ENCODE data around the gene FNDC3A. TPM values are rescaled to one million over a fixed set of nuclear protein-coding genes. Genes with fewer than 3 reads are reported as not detected.

FNDC3A gene
- total and polyA plus RNA-seq, 9 donors: 26.4 to 46.0 (median 37.9) TPM

DNA sequence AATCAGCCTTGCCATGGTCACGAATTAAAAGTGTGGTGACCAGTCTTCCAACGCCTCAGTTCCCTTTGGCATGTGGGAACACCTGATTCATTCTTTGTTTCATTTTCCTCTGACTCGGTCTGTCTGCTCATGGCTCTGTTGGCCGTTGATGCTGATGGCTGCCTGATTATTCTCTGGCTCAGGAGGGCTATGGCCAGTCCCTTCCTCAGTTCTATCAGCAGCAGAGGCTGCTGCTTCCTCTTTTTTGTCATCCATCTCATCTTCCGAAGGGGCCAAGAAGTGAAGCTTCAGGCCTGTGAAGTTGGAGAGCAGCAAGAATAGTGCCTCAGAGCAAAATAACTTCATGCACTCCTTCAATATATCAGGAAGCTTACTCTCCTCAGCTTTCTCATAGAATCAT is 235.0 kb downstream of the FNDC3A start:
- WGBS (ENCODE audit: insufficient coverage): 91% methylated on average over 4 of the region's 5 CpGs
- Histone ChIP-seq H3K4me3 (ENCODE audit: low read length) (no peak overlapping the region), H3K36me3 (ENCODE audit: control insufficient read depth, insufficient read depth, low read length) (peaks cover 12% of the 10 kb centered on the region), H3K9me3 (replicated peaks; ENCODE audit: control insufficient read depth, low read depth, low read length) (no peaks in the 10 kb centered on the region), H3K27me3 (ENCODE audit: control insufficient read depth, insufficient read depth, low read length) (peaks cover 2% of the 10 kb centered on the region), H3K4me1 (ENCODE audit: control insufficient read depth, insufficient read depth, low read length) (no peaks in the 10 kb centered on the region), H3K27ac (ENCODE audit: low read length) (no peak overlapping the region)
- DNase-seq: no peak

DNA sequence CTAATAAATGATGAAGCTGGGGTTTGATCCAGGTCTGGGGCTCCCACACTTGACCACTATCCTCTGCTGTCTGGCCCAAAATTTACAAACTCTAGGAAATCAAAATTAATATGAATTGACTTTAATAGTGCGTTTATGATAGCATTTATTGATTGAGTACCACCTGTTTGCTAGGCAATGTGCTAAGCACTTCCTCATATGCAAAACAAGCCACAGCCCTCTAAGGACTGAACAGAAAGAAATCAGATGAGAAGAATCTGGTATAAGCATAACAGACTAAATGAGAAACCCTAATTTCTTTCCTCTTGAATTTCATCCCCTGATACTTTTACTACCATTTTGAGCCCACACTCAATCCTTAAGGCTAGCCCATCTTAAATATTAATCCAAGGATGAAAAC is 237.8 kb downstream of the FNDC3A start:
- no peaks in the 10 kb centered on the region for H3K36me3 ChIP-seq (ENCODE audit: control insufficient read depth, insufficient read depth, low read length)
- WGBS (ENCODE audit: insufficient coverage): no CpG with 5 or more reads among the region's 1 CpG
- peaks cover 3% of the 10 kb centered on the region for H3K4me1 ChIP-seq (ENCODE audit: control insufficient read depth, insufficient read depth, low read length)
- H3K9me3 ChIP-seq (replicated peaks; ENCODE audit: control insufficient read depth, low read depth, low read length): no peaks in the 10 kb centered on the region
- H3K27ac ChIP-seq (ENCODE audit: low read length): no peak overlapping the region
- peaks cover 24% of the 10 kb centered on the region for H3K27me3 ChIP-seq (ENCODE audit: control insufficient read depth, insufficient read depth, low read length)
- DNase-seq: no peak
- H3K4me3 ChIP-seq (ENCODE audit: low read length): no peak overlapping the region

DNA sequence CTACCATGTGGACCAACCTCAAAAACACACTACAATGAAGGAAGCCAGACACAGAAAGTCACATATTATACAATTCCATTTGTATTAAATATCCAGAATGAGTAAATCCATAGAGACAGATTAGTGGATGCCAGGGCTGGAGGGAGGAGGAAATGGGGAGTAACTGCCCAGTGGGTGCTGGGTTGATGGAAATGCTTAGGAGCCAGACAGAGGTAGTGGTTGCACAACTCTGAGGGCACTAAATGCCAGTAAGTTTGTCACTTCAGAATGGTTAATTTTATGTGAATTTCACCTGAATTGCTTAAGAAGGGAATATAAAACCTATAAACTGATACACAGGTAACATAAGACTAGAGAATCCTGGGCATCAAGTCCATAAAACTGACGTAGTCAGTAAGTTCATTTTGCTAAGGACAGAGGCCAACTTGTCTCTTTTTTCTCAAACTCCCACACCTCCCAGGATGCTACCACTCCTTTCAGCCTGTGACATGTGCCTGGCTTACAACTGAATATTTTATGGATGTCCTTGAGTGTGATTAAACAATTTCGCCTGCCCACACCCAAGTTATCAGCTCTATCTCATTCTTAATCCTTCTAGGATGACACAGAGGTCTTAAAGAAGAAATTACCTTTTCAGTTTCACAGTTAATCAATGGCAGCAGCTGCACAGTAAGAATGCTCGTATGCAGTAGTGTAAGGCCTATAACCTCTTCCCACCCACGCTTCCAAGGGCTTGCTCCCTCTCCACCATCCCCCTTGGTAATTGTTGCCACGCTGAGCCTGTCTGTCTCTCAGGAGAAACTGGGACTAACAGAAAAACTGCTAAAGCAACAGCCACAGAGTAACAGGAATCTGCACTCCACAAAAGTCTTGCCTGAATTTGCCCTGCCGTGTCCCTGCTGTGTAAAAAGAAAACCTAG is 238.5 kb downstream of the FNDC3A start:
- no peak overlapping the region for H3K27ac ChIP-seq (ENCODE audit: low read length)
- 49% methylated on average over 5 of the region's 6 CpGs for WGBS (ENCODE audit: insufficient coverage)

DNA sequence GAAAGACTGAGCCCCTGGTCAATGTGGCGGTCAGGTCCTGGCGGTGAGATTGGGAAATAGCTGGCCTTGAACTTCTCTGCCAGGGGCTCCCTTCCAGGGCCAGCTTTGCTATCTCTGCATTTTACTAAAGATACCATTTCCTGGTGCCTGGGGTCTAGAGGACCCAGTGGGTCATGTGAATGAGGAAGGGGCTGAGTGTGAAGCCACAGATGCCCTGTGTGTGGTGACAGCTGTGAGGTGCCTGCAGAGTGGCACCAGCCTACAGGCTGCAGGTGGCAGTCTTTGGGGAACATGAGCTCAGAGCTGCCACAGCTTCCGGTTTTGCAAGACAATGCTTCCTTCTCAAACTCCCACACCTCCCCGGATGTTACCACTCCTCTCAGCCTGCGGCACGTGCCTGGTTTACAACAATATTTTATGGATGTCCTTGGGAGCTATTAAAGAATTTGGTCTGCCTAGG is 239.2 kb downstream of the FNDC3A start:
- WGBS (ENCODE audit: insufficient coverage): no CpG with 5 or more reads among the region's 6 CpGs
- peak; percentile 37 for DNase-seq
- H3K4me3 ChIP-seq (ENCODE audit: low read length): no peak overlapping the region
- H3K4me1 ChIP-seq (ENCODE audit: control insufficient read depth, insufficient read depth, low read length): peaks cover 7% of the 10 kb centered on the region
- H3K9me3 ChIP-seq (replicated peaks; ENCODE audit: control insufficient read depth, low read depth, low read length): no peaks in the 10 kb centered on the region
- no peak overlapping the region for H3K27ac ChIP-seq (ENCODE audit: low read length)
- H3K27me3 ChIP-seq (ENCODE audit: control insufficient read depth, insufficient read depth, low read length): peaks cover 38% of the 10 kb centered on the region
- H3K36me3 ChIP-seq (ENCODE audit: control insufficient read depth, insufficient read depth, low read length): no peaks in the 10 kb centered on the region

More for the DNA sequence above, 238.5 kb downstream of the FNDC3A start:
- DNase-seq: no peak
- H3K9me3 ChIP-seq (replicated peaks; ENCODE audit: control insufficient read depth, low read depth, low read length): no peaks in the 10 kb centered on the region
- H3K36me3 ChIP-seq (ENCODE audit: control insufficient read depth, insufficient read depth, low read length): no peaks in the 10 kb centered on the region
- peaks cover 31% of the 10 kb centered on the region for H3K27me3 ChIP-seq (ENCODE audit: control insufficient read depth, insufficient read depth, low read length)
- H3K4me3 ChIP-seq (ENCODE audit: low read length): no peak overlapping the region
- H3K4me1 ChIP-seq (ENCODE audit: control insufficient read depth, insufficient read depth, low read length): peaks cover 7% of the 10 kb centered on the region

GRCh38 chr13:49216334-49216733 is 240.6 kb downstream of the FNDC3A start:
- H3K4me1 ChIP-seq (ENCODE audit: control insufficient read depth, insufficient read depth, low read length): peaks cover 15% of the 10 kb centered on the region
- H3K36me3 ChIP-seq (ENCODE audit: control insufficient read depth, insufficient read depth, low read length): no peaks in the 10 kb centered on the region
- no peak overlapping the region for H3K4me3 ChIP-seq (ENCODE audit: low read length)
- WGBS (ENCODE audit: insufficient coverage): no CpG with 5 or more reads among the region's 6 CpGs
- no peak overlapping the region for H3K27ac ChIP-seq (ENCODE audit: low read length)
- no peaks in the 10 kb centered on the region for H3K9me3 ChIP-seq (replicated peaks; ENCODE audit: control insufficient read depth, low read depth, low read length)
- no peak for DNase-seq
- H3K27me3 ChIP-seq (ENCODE audit: control insufficient read depth, insufficient read depth, low read length): peaks cover 49% of the 10 kb centered on the region

GRCh38 chr13:49217962-49218492 is 242.3 kb downstream of the FNDC3A start:
- WGBS (ENCODE audit: insufficient coverage): 12% methylated on average over 17 of the region's 17 CpGs

GRCh38 chr13:49218493-49219051 is 242.9 kb downstream of the FNDC3A start:
- no peak overlapping the region for H3K27ac ChIP-seq (ENCODE audit: low read length)
- peaks cover 15% of the 10 kb centered on the region for H3K4me1 ChIP-seq (ENCODE audit: control insufficient read depth, insufficient read depth, low read length)
- no peaks in the 10 kb centered on the region for H3K36me3 ChIP-seq (ENCODE audit: control insufficient read depth, insufficient read depth, low read length)
- 2% methylated on average over 18 of the region's 25 CpGs for WGBS (ENCODE audit: insufficient coverage)
- DNase-seq: no peak
- no peaks in the 10 kb centered on the region for H3K9me3 ChIP-seq (replicated peaks; ENCODE audit: control insufficient read depth, low read depth, low read length)
- H3K4me3 ChIP-seq (ENCODE audit: low read length): no peak overlapping the region
- peaks cover 68% of the 10 kb centered on the region for H3K27me3 ChIP-seq (ENCODE audit: control insufficient read depth, insufficient read depth, low read length)

More at GRCh38 chr13:49217962-49218492, 242.3 kb downstream of the FNDC3A start:
- Histone ChIP-seq H3K4me3 (ENCODE audit: low read length) (no peak overlapping the region), H3K4me1 (ENCODE audit: control insufficient read depth, insufficient read depth, low read length) (peaks cover 15% of the 10 kb centered on the region), H3K27me3 (ENCODE audit: control insufficient read depth, insufficient read depth, low read length) (peaks cover 65% of the 10 kb centered on the region), H3K36me3 (ENCODE audit: control insufficient read depth, insufficient read depth, low read length) (no peaks in the 10 kb centered on the region), H3K27ac (ENCODE audit: low read length) (no peak overlapping the region), H3K9me3 (replicated peaks; ENCODE audit: control insufficient read depth, low read depth, low read length) (no peaks in the 10 kb centered on the region)
- no peak for DNase-seq

DNA sequence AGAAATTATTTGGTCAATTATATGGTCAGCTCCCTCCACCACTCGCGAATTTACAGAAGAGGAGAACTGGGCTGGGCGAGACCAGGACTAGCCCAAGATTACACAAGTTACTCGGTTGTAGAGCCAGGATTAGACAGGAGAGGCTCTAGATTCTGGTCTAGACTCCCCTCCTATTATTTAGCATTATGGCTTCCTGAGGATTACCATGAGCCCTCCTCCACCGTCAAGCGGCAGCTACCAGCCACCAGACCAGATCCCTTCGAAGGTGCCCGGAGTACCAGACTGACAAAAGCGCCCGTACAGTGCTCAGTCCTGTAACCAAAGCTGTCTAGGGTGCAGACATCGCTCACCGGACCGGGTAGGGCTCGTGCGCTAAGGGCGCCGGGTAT is 243.9 kb downstream of the FNDC3A start:
- no peaks in the 10 kb centered on the region for H3K36me3 ChIP-seq (ENCODE audit: control insufficient read depth, insufficient read depth, low read length)
- WGBS (ENCODE audit: insufficient coverage): 2% methylated on average over 13 of the region's 17 CpGs
- no peak for DNase-seq
- H3K4me3 ChIP-seq (ENCODE audit: low read length): peak overlapping the region; percentile 3
- H3K9me3 ChIP-seq (replicated peaks; ENCODE audit: control insufficient read depth, low read depth, low read length): no peaks in the 10 kb centered on the region
- H3K27ac ChIP-seq (ENCODE audit: low read length): no peak overlapping the region
- peaks cover 15% of the 10 kb centered on the region for H3K4me1 ChIP-seq (ENCODE audit: control insufficient read depth, insufficient read depth, low read length)
- peaks cover 76% of the 10 kb centered on the region for H3K27me3 ChIP-seq (ENCODE audit: control insufficient read depth, insufficient read depth, low read length)

- Histone ChIP-seq H3K36me3 (ENCODE audit: control insufficient read depth, insufficient read depth, low read length) (no peaks in the 10 kb centered on the region), H3K9me3 (replicated peaks; ENCODE audit: control insufficient read depth, low read depth, low read length) (no peaks in the 10 kb centered on the region), H3K4me1 (ENCODE audit: control insufficient read depth, insufficient read depth, low read length) (peaks cover 15% of the 10 kb centered on the region), H3K4me3 (ENCODE audit: low read length) (peak within 1 kb of the TSS; percentile 27), H3K27me3 (ENCODE audit: control insufficient read depth, insufficient read depth, low read length) (peaks cover 76% of the 10 kb centered on the region), H3K27ac (ENCODE audit: low read length) (no peak within 1 kb of the TSS)
- peak; percentile 56 for DNase-seq
- 2% methylated on average over 110 of the region's 111 CpGs for WGBS (ENCODE audit: insufficient coverage)
Measured at GRCh38 chr13:49220036-49220855, 244.5 kb downstream of the FNDC3A start, which contains the start of gene MLNR. Gene MLNR, plus strand, starts transcription at chr13:49220338. Its CDS starts 0 bp downstream, at chr13:49220338.

Measured in muscle of leg (tissue), 11 donors.